ENCODE data around the gene TMEM176B. TPM values are rescaled to one million over a fixed set of nuclear protein-coding genes. Genes with fewer than 3 reads are reported as not detected.
A peak's percentile ranks its signal among the peaks of the same experiment; 100 is the strongest.
"Not testable (repeated sequence)": the region's sequence is repeated elsewhere in the genome, so short reads cannot be mapped to it uniquely, and the experiment has no call there.

Gene TMEM176B
- polyA plus RNA-seq, 1 experiment = not detected

DNA sequence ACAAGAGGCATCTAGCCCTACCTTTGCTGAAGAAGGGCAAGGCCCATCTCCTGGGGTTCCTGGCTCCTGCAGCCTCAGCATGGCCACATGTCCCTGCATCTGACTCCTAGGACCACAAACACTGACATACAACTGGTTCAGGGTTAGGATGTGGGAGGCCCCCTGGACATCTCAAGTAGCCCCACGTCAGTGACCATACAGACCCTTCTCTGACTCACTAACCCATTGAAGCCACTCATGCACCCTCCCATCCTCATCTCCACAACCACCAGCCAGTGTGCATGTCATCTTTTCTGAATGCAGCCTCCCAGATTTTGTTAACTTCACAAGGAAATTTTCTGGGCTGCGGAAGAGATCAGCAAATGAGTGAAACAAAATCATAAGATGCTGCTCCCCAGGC lies 18.2 kb downstream of the TMEM176B start:
- TF ChIP-seq, protein P1, sequence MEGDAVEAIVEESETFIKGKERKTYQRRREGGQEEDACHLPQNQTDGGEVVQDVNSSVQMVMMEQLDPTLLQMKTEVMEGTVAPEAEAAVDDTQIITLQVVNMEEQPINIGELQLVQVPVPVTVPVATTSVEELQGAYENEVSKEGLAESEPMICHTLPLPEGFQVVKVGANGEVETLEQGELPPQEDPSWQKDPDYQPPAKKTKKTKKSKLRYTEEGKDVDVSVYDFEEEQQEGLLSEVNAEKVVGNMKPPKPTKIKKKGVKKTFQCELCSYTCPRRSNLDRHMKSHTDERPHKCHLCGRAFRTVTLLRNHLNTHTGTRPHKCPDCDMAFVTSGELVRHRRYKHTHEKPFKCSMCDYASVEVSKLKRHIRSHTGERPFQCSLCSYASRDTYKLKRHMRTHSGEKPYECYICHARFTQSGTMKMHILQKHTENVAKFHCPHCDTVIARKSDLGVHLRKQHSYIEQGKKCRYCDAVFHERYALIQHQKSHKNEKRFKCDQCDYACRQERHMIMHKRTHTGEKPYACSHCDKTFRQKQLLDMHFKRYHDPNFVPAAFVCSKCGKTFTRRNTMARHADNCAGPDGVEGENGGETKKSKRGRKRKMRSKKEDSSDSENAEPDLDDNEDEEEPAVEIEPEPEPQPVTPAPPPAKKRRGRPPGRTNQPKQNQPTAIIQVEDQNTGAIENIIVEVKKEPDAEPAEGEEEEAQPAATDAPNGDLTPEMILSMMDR (IDR thresholded peaks at IDR 0.05; ENCODE audit: insufficient read depth, low read depth, low read length) = no peak
- POLR2A ChIA-PET = no interaction called here
- CTCF ChIA-PET = no interaction called here
- no peaks in the 10 kb centered on the region for H3K36me3 ChIP-seq (ENCODE audit: control insufficient read depth, insufficient read depth, low read length)
- H3K27me3 ChIP-seq (ENCODE audit: control insufficient read depth, insufficient read depth, low read length) = no peaks in the 10 kb centered on the region
- no peak overlapping the region for H3K4me3 ChIP-seq (ENCODE audit: low read depth, low read length)
- DNase-seq (ENCODE audit: low read depth) = no peak

DNA sequence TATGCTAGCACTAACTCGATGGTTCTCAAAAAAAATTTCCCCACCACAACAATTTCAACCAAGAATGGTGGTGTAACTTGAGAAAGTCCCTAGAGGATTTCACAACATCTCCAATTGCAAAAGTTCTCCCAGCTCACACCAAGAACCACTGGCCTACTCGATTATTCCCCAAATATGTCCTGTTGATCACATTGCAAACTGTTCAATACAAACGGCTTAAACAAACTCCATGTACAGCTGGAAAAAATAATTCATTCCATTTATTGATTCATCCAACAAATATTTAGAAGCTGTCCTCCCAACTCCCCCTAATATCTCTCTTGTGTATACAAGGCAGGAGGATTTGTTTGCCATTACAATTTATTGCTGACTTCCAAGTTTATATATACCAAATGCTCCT lies 19.1 kb downstream of the TMEM176B start:
- no peak overlapping the region for H3K4me3 ChIP-seq (ENCODE audit: low read depth, low read length)
- ChIA-PET CTCF (interaction anchor here (0.6 to 2.1 kb wide), 4 partner anchors 8 to 716 kb away, joined by 3 to 6 read pairs (median 3); no protein-coding TSS in a partner anchor), POLR2A (no interaction called here)
- DNase-seq (ENCODE audit: low read depth) = no peak
- TF ChIP-seq, protein P1 (IDR thresholded peaks at IDR 0.05; ENCODE audit: insufficient read depth, low read depth, low read length) = no peak
- no peaks in the 10 kb centered on the region for H3K27me3 ChIP-seq (ENCODE audit: control insufficient read depth, insufficient read depth, low read length)
- H3K36me3 ChIP-seq (ENCODE audit: control insufficient read depth, insufficient read depth, low read length) = no peaks in the 10 kb centered on the region

DNA sequence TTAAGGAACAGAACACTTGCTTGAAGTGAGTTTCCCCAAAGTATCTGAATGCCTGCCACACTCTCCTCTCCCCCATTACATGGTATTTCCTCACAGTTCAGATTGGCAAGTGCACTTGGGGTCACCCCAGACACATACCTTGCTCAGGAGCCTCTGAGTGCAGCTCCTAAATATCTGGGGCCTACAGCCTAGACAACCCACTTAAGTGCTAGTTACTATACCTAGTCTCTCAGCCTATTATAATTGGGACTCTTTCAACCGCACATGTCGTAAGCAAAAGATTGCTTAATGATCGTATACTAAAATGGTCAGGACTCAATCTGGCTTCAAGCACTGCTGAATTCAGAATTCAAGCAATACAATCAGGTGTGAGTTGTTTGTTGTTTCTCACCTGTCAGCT lies 19.9 kb downstream of the TMEM176B start:
- no peaks in the 10 kb centered on the region for H3K36me3 ChIP-seq (ENCODE audit: control insufficient read depth, insufficient read depth, low read length)
- ChIA-PET CTCF (interaction anchor here (0.5 to 2.1 kb wide), 6 partner anchors 9 to 716 kb away, joined by 3 to 6 read pairs (median 3); no protein-coding TSS in a partner anchor), POLR2A (no interaction called here)
- no peaks in the 10 kb centered on the region for H3K27me3 ChIP-seq (ENCODE audit: control insufficient read depth, insufficient read depth, low read length)
- TF ChIP-seq, protein P1 (IDR thresholded peaks at IDR 0.05; ENCODE audit: insufficient read depth, low read depth, low read length) = no peak
- no peak overlapping the region for H3K4me3 ChIP-seq (ENCODE audit: low read depth, low read length)
- DNase-seq (ENCODE audit: low read depth) = no peak

DNA sequence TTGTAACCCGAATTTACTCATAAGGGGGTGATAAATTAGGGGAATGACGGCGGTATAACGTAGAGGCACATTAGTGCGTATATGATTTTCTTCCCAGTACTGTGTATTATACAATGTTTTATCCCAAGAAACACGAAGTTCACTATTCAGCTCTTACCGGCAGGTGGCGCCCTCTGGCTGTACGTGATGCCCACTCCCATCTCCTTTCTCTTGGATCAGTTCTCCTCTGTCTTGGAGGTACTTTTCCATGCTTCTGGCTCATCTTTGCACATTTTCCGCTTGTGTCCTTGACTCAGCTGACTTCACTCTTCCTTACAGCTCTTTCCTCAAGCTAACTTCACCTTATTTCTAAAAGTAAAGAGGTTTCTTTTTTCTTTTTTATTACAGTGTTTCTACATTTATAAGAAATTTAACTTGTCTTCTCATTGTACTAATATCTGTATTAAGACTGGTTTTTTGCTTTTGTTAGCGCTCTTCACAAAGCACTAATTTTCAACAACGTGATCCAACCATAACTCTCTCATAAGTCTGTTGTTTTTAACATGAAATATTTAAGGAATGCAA lies 21.3 kb downstream of the TMEM176B start:
- TF ChIP-seq, protein P1 (IDR thresholded peaks at IDR 0.05; ENCODE audit: insufficient read depth, low read depth, low read length) = peak; percentile 87
- DNase-seq (ENCODE audit: low read depth) = peak; percentile 1
- POLR2A ChIA-PET = no interaction called here
- H3K27me3 ChIP-seq (ENCODE audit: control insufficient read depth, insufficient read depth, low read length) = no peaks in the 10 kb centered on the region
- no peak overlapping the region for H3K4me3 ChIP-seq (ENCODE audit: low read depth, low read length)
- CTCF ChIA-PET = interaction anchor here (0.6 to 1.9 kb wide), 12 partner anchors 8 to 207 kb away, joined by 3 to 7 read pairs (median 4); no protein-coding TSS in a partner anchor
- no peaks in the 10 kb centered on the region for H3K36me3 ChIP-seq (ENCODE audit: control insufficient read depth, insufficient read depth, low read length)

DNA sequence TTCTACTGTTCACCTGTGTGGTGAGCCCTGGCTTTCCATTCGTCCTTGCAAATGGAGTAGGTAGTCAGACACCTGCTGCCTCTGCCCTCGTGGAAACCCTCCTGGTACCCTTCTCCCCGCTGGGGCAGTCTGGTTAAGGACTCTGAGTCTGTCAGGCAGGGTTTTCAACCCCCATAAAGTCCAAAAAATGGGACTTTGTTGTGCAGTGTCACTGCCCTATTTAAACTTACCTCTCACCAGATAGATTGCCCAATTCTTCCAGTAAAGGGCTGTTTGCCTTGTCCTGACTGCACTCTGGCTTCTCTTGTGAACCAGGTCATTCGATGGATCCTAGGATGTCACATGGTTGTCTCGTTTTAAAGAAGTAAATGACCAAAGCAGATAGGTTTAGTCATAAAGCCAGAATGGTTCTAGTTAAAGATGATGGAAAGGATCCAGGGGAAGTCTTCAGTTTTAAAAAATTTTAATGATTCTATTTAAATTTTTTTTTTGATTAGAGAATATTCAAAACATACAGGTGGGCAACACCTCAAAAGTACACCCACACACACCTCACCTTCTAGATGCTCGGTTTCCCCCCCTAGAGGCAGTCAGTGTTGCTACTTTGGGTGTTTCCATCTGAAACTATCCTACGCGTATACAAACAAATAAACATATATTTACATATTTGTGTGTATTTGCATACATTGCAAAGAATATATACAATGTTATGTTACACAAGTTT lies 22.0 kb downstream of the TMEM176B start:
- POLR2A ChIA-PET = no interaction called here
- H3K4me3 ChIP-seq (ENCODE audit: low read depth, low read length) = no peak overlapping the region
- DNase-seq (ENCODE audit: low read depth) = no peak
- TF ChIP-seq, protein P1 (IDR thresholded peaks at IDR 0.05; ENCODE audit: insufficient read depth, low read depth, low read length) = no peak
- H3K27me3 ChIP-seq (ENCODE audit: control insufficient read depth, insufficient read depth, low read length) = no peaks in the 10 kb centered on the region
- H3K36me3 ChIP-seq (ENCODE audit: control insufficient read depth, insufficient read depth, low read length) = no peaks in the 10 kb centered on the region
- CTCF ChIA-PET = interaction anchor here (0.6 to 1.9 kb wide), 11 partner anchors 8 to 208 kb away, joined by 3 to 7 read pairs (median 4); no protein-coding TSS in a partner anchor

DNA sequence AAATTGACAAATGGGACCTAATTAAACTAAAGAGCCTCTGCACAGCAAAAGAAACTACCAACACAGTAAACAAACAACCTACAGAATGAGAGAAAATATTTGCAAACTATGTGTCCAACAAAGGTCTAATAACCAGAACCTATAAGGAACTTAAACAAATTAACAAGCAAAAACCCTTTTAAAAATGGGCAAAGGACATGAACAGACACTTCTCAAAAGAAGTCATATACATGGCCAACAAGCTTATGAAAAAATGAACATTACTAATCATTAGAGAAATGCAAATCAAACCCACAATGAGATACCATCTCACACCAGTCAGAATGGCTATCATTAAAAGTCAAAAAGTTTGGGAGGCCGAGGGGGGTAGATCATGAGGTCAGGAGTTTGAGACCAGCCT lies 26.0 kb downstream of the TMEM176B start:
- CTCF ChIA-PET; H3K27me3 ChIP-seq (ENCODE audit: control insufficient read depth, insufficient read depth, low read length); DNase-seq (ENCODE audit: low read depth); POLR2A ChIA-PET; H3K4me3 ChIP-seq (ENCODE audit: low read depth, low read length); H3K36me3 ChIP-seq (ENCODE audit: control insufficient read depth, insufficient read depth, low read length): not testable (repeated sequence)
